Islet of Langerhans (tissue), 1 donor: ENCODE data around the gene CD72.
"Not testable (repeated sequence)": the region's sequence is repeated elsewhere in the genome, so short reads cannot be mapped to it uniquely, and the experiment has no call there.

Experiments
- FAIRE-seq: peaks from one replicate; lab custom pipeline; 2011; peaks lifted over from hg19 to GRCh38; lab: Jason Lieb, UNC

The CD72 gene

DNA sequence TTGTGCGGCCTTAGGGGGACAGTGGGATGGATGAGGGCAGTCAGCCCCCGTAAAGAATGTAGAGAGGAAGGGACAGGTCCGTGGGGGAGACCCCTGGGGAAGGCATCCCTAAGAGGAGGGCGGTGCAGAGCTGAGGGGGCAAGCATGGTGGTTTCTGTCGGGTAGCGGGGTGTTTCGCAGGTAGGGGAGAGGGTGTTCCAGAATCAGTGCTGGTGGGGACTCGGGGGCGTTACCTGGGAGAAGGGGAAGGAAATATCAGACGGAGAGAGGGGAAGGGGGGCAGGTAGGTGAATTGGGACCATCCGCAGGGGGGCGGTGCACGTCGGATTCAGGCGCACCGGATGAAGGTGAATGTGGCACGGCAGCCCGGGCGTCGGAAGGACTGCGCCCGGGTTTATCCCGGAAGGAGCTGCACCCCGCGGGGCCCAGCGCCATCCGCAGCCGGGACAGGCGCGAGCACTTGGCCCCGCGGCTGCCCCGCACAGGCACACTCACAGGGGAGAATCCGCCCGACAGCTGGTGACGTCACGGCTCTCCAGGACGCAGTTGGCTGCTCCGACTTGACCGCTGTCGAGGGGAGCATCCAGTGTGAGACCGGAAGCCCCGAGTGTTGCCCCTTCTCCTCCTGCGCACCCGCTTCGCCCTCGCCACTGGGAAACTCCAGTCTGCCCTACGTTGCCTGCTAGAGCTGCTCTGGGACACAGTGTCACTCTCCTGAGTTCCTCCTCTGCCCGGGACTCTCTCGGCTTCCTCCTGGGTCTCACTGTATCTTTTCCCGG, 1.3 kb downstream of the CD72 start:
- FAIRE-seq = no peak

GRCh38 chr9:35615981-35616680, 2.1 kb downstream of the CD72 start:
- no peak for FAIRE-seq

GRCh38 chr9:35612843-35613242, 5.4 kb downstream of the CD72 start:
- FAIRE-seq = no peak

DNA sequence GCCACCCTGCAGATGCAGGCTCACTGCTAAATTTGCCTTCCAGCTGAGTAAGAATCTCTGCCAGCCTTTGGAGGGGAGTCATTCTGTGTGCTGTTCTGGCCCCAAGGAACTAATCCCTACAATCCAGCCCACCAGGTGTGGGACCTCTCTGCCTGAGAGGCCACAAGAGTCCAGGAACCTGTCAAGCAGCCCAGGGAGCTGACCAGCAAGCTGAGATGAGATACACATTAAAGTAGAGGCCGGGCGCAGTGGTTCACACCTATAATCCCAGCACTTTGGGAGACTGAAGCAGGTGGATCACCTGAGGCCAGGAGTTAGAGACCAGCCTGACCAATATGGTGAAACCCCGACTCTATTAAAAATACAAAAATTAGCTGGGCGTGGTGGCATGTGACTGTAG, 6.1 kb downstream of the CD72 start:
- FAIRE-seq = not testable (repeated sequence)

- FAIRE-seq = no peak
These were observed 6.9 kb downstream of the CD72 start for GRCh38 chr9:35611230-35611797.

GRCh38 chr9:35609820-35610163, 8.4 kb downstream of the CD72 start:
- FAIRE-seq = no peak

GRCh38 chr9:35609001-35609819, 9.0 kb downstream of the CD72 start:
- no peak for FAIRE-seq

GRCh38 chr9:35608221-35608620, 10.0 kb downstream of the CD72 start:
- no peak for FAIRE-seq

- no peak for FAIRE-seq
These were observed 11.5 kb downstream of the CD72 start for GRCh38 chr9:35606726-35607125.

- no peak for FAIRE-seq
These were observed 12.1 kb downstream of the CD72 start for GRCh38 chr9:35606138-35606504.

DNA sequence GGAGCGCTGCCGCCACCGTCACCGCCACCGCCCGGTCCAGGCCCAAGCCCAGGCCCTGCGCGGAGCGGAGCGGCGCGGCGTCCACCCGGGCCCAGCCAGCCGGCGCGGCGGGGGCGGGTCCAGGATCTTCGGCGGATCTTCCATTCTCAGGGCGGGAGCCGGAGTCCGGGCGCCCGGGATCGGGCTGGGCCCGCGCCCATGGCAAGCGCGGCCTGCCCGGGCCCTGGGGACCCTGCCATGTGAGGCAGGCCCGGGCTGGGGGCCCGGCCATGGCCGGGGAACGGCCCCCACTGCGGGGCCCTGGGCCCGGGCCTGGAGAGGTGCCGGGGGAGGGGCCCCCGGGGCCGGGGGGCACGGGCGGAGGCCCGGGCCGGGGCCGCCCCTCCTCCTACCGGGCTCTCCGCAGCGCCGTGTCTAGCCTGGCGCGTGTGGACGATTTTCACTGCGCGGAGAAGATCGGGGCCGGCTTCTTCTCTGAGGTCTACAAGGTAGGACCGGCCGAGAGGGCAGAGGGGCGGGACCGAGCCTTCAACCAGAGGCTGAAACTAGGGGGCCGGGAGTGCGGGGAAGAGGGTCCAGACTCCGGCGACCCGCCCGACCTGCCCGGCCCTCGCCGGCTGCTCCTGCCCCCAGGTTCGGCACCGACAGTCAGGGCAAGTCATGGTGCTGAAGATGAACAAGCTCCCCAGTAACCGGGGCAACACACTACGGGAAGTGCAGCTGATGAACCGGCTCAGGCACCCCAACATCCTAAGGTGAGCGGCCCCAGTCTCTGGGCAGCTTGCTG, 12.7 kb downstream of the CD72 start:
- FAIRE-seq = no peak

DNA sequence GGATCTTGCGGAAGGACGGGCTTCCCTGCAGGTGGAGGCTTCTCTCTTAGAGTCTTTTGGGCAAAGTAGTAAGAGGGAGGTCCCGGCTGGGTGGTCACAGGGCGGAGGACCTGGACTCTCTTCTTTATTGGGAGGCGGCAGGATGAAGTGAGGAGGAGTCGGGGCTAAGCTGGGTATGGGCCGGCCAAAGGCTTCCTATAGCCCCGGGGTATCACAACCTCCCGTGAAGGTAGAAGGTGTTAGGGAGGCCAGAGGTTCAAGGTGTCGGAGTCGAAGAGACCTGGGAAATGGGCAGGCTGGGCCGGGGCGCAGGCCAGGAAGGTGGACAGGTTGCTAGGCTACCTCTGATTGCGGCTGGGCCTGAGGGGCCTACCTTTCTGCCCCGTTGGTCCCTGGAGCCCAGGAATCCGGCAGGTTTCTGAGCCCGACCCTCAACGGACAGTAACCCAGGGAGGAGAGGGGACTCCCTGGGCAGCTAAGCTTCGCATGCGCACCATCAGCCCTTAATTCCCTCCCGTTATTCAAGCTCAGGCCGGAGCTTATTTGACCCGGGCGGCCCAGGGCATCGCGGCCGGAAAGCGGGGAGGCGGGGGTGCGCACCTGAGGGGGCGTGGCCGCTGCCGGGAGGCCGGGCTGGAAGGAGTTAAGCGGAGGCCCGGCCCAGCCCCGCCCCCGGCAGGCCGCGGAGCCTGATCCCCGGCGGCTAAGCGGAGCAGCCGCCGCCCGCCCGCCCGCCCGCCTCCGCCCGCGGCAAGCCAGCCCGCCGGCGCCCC, 13.4 kb downstream of the CD72 start, which contains the start of gene TESK1:
TSS of gene TESK1 (plus strand) at position 685 of the 773 bp plus-strand sequence. CDS start 358 bp downstream, outside the sequence.
- FAIRE-seq = no peak

GRCh38 chr9:35603986-35604577, 14.1 kb downstream of the CD72 start:
- FAIRE-seq = peak; percentile 47

- FAIRE-seq = no peak
These were observed 14.7 kb downstream of the CD72 start for GRCh38 chr9:35603506-35603985.

DNA sequence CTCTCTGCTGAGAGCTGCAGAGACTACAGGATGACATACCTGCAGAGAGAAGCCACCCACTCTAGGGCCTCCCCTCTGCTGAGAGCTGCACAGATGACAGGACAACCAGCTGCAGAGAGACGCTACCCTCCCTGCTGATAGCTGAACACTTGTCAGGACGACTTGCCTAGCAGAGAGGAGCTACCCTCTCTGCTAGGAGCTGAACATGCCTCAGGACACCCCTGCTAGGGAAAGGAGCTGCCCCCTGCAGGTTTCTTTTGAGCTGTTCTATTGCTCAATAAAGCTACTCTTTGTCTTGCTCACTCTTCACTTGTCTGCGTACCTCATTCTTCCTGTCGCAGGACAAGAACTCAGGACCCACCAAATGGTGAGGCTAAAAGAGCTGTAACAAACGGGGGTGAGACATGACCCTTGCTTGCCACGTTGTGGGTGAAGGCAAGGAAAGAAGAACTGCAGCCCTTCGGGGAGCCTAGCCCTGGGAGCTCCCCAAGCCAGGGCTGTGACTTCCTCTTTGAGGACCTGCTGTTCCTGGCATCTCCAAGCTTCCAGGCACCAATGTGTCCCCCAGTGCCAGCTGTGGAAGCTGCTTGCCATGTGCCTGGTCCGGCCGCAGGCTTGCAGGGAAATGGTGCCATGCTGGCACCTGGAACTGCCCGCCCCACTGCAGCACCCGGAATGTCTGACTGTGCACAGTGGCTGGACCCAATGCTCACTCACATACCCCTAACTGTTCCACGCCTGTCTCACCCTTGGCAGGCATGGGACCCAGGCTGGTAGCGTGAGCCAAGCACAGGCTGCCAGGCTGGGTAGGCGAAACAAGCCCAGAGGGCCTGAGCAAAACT, 18.2 kb downstream of the CD72 start:
- no peak for FAIRE-seq

DNA sequence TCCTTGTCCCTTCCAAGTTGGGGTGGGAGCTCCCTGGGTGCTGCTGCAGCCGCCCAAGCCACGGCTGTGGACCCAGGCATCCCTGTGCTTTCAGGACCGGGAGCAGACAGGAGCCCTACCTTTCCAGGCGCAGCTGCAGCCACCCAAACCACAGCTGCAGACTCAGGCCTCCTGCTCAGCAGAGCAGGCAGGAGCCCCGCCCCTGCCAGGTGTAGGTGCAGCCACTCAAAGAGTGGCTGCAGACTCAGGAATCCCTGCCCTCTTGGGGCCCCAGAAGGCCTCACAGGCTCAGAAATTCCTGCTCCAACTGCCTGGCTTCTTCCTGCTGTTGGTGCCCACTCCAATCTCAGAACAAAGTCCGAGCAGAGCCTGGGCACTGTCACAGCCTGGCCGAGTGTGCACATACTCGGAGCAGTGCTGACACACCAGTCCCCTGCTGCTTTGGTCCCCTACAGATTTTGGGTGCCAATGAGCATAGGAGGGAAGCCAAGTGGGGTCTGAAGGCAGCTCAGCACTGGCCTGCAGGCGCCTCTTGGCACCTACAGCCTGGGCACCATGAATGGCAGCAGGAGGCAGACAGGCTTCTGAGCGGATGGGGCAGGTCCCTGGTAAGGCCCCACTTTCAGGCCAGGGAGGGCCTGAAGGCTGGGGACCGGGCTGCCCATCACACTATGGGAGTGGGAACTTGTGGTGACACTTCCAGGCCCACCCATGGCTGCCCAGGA, 19.2 kb downstream of the CD72 start:
- no peak for FAIRE-seq

DNA sequence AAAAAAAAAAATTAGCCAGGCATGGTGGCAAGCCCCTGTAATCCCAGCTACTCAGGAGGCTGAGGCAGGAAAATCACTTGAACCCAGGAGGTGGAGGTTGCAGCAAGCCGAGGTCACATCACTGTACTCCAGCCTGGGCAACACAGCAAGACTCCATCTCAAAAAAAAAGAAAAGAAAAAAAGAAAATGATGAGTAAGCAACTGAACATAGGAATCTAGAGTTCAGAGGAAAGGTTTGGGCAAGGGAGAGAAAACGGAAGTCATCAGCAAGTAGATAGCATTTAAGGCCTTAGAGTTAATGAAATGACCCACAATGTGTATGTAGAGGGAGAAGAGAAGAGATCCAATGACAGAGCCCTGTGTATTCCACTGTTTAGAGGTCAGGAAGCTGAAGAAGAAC, 21.3 kb downstream of the CD72 start:
- not testable (repeated sequence) for FAIRE-seq

DNA sequence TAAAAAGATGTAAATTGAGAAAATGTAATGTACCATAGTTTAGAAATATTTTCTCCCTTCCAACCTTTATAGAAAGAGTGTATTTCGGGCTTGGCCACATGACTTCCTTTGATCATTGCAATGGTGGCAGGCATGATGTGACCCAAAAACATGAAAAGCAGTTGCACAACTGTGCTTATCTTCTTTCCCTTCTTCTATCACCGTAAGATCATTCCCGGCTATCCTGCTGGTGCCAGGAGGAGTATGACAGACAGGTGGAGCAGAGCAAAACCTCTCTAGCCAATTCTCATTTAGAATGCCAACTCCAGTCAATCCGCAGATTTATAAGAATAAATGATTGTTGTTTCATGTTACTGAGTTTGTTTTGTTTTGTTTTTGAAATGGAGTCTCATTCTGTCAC, 23.7 kb downstream of the CD72 start:
- FAIRE-seq = no peak

- FAIRE-seq = peak; percentile 61
These were observed 24.6 kb downstream of the CD72 start for GRCh38 chr9:35593581-35593980.
